ENCODE measurements around the gene KRTAP22-2. TPM values are rescaled to one million over a fixed set of nuclear protein-coding genes. Genes with fewer than 3 reads are reported as not detected.

Gene KRTAP22-2
- total RNA-seq, 3 donors from 2014 or later (not counting 1 experiment from before 2014, with no cell fraction given) = not detected

DNA sequence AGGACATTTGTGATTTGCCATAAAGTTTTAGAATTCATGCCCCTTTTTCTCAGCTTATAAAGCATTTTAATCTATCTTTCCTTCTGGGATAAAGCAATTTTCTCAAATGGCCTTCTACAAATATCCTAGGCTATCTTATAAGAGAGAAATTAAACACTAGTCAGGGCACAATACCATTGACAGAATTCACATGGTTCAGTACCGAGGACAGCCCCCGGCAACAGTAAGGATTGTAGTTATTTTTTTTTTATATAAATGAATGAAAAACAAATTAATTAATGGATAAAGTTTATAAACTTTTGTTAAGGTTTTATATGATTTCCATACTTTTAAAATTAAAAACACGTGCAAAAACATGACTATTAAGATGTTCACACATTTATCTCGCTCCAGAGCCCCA, 37.9 kb upstream of the KRTAP22-2 start:
- WGBS (ENCODE audit: insufficient coverage) = 71% methylated on average over 1 of the region's 4 CpGs
- H3K9me3 Mint-ChIP-seq = peaks cover 10 to 13% of the 10 kb centered on the region in 2 donors
- H3K4me1 Mint-ChIP-seq = no peaks in the 10 kb centered on the region
- Histone ChIP-seq H3K9me3 (ENCODE audit: control insufficient read depth, insufficient read depth, low read length) (peaks cover 16% of the 10 kb centered on the region), H3K36me3 (ENCODE audit: control insufficient read depth, insufficient read depth, low read length) (no peaks in the 10 kb centered on the region), H3K4me3 (ENCODE audit: low read length) (no peak overlapping the region), H3K27me3 (ENCODE audit: control insufficient read depth, insufficient read depth, low read length) (no peaks in the 10 kb centered on the region), H3K27ac (ENCODE audit: low read length) (no peak overlapping the region), H3K4me1 (ENCODE audit: control insufficient read depth, insufficient read depth, low read length) (no peaks in the 10 kb centered on the region)
- TF ChIP-seq CTCF (IDR thresholded peaks at IDR 0.05) = no peak
- H3K27ac Mint-ChIP-seq = no peak overlapping the region
- ATAC-seq = no peak
- H3K36me3 Mint-ChIP-seq = peaks cover 9% of the 10 kb centered on the region
- intact Hi-C loops (cut with micrococcal nuclease) = no loop called here
- no peaks in the 10 kb centered on the region for H3K27me3 Mint-ChIP-seq (ENCODE audit: low read depth in 2 of 2)
- no peak overlapping the region for H3K4me3 Mint-ChIP-seq
- DNase-seq = no peak

GRCh38 chr21:30625449-30626165, 35.4 kb upstream of the KRTAP22-2 start:
- WGBS (ENCODE audit: insufficient coverage) = 81% methylated on average over 4 of the region's 4 CpGs
- intact Hi-C loops (cut with micrococcal nuclease) = no loop called here
- Mint-ChIP-seq H3K36me3 (peaks cover 9% of the 10 kb centered on the region), H3K27me3 (ENCODE audit: low read depth in 2 of 2) (no peaks in the 10 kb centered on the region), H3K4me1 (no peaks in the 10 kb centered on the region), H3K4me3 (no peak overlapping the region), H3K27ac (no peak overlapping the region), H3K9me3 (peaks cover 3 to 10% of the 10 kb centered on the region in 2 donors)
- TF ChIP-seq CTCF (IDR thresholded peaks at IDR 0.05) = no peak
- Histone ChIP-seq H3K27me3 (ENCODE audit: control insufficient read depth, insufficient read depth, low read length) (no peaks in the 10 kb centered on the region), H3K4me1 (ENCODE audit: control insufficient read depth, insufficient read depth, low read length) (no peaks in the 10 kb centered on the region), H3K27ac (ENCODE audit: low read length) (no peak overlapping the region), H3K9me3 (ENCODE audit: control insufficient read depth, insufficient read depth, low read length) (peaks cover 16% of the 10 kb centered on the region), H3K4me3 (ENCODE audit: low read length) (no peak overlapping the region), H3K36me3 (ENCODE audit: control insufficient read depth, insufficient read depth, low read length) (no peaks in the 10 kb centered on the region)
- ATAC-seq (no peak), DNase-seq (no peak)

DNA sequence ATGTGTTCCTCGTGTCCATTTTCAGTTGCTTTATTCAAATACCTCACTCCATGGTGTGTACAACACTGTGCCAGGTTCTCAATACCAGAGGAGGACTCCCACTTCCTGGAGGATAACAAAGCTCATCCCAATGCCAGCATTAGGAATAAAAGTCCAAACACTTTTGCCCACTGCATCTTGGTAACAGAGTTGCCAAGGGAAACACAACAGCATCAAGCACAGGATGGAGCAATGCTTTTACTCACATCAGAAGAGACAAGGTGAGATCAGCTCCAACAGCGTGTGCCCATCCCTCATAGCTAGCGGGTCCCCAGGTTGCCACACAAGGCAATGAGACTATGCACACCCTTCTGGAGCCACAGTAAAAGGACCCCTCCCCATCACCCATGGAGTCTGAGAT, 33.2 kb upstream of the KRTAP22-2 start:
- Histone ChIP-seq H3K4me1 (ENCODE audit: control insufficient read depth, insufficient read depth, low read length) (no peaks in the 10 kb centered on the region), H3K4me3 (ENCODE audit: low read length) (no peak overlapping the region), H3K27ac (ENCODE audit: low read length) (no peak overlapping the region), H3K27me3 (ENCODE audit: control insufficient read depth, insufficient read depth, low read length) (no peaks in the 10 kb centered on the region), H3K36me3 (ENCODE audit: control insufficient read depth, insufficient read depth, low read length) (no peaks in the 10 kb centered on the region), H3K9me3 (ENCODE audit: control insufficient read depth, insufficient read depth, low read length) (peaks cover 16% of the 10 kb centered on the region)
- Mint-ChIP-seq H3K27me3 (ENCODE audit: low read depth in 2 of 2) (no peaks in the 10 kb centered on the region), H3K27ac (no peak overlapping the region), H3K9me3 (peaks cover 3 to 10% of the 10 kb centered on the region in 2 donors), H3K4me3 (no peak overlapping the region), H3K36me3 (peaks cover 9% of the 10 kb centered on the region), H3K4me1 (no peaks in the 10 kb centered on the region)
- DNase-seq (no peak), ATAC-seq (no peak)
- WGBS (ENCODE audit: insufficient coverage) = 89% methylated on average over 3 of the region's 3 CpGs
- intact Hi-C loops (cut with micrococcal nuclease) = no loop called here
- TF ChIP-seq CTCF (IDR thresholded peaks at IDR 0.05) = no peak

- H3K4me3 ChIP-seq (ENCODE audit: low read length) = no peak within 1 kb of the TSS
- WGBS (ENCODE audit: insufficient coverage) = 75% methylated on average over 2 of the region's 3 CpGs
- no peaks in the 10 kb centered on the region for H3K4me1 ChIP-seq (ENCODE audit: control insufficient read depth, insufficient read depth, low read length)
- H3K27me3 ChIP-seq (ENCODE audit: control insufficient read depth, insufficient read depth, low read length) = no peaks in the 10 kb centered on the region
- Mint-ChIP-seq H3K4me1 (no peaks in the 10 kb centered on the region), H3K36me3 (no peaks in the 10 kb centered on the region), H3K27ac (no peak within 1 kb of the TSS), H3K9me3 (peaks cover 0 to 6% of the 10 kb centered on the region in 2 donors), H3K27me3 (ENCODE audit: low read depth in 2 of 2) (no peaks in the 10 kb centered on the region), H3K4me3 (no peak within 1 kb of the TSS)
- H3K9me3 ChIP-seq (ENCODE audit: control insufficient read depth, insufficient read depth, low read length) = peaks cover 16% of the 10 kb centered on the region
- intact Hi-C loops (cut with micrococcal nuclease) = no loop called here
- H3K27ac ChIP-seq (ENCODE audit: low read length) = no peak within 1 kb of the TSS
- TF ChIP-seq CTCF (IDR thresholded peaks at IDR 0.05) = no peak
- H3K36me3 ChIP-seq (ENCODE audit: control insufficient read depth, insufficient read depth, low read length) = no peaks in the 10 kb centered on the region
- no peak for ATAC-seq
- no peak for DNase-seq
These were observed 30.3 kb upstream of the KRTAP22-2 start, which contains the start of gene KRTAP20-4 for GRCh38 chr21:30620522-30620921. Gene KRTAP20-4 (plus strand): TSS chr21:30620627.
